Sciatic nerve (tissue), 2 donors: Measurements from ENCODE around the gene HPSE. TPM values are rescaled to one million over a fixed set of nuclear protein-coding genes. Genes with fewer than 3 reads are reported as not detected.

Experiments used
- ATAC-seq: fragments of 200-7000 bp; cut with Tn5 transposase; one replicate; pipeline ENCODE4 v1.9.1; 2020; ENCODE audit warnings: mild to moderate bottlenecking, moderate library complexity
- DNase-seq: peaks from one replicate; pipeline ENCODE4 v3.0.0-alpha.2; 2020; ENCODE audit warnings: low spot score
- intact Hi-C: fragments of 100-400 bp; cut with DNase I; formaldehyde crosslinking; loops from one replicate; pipeline ENCODE4 v1.14.2; 2022
- total RNA-seq: library from RNA; stranded (reverse); fragmentation: NEBNext Ultra II Directional; extraction: Animal tissue kit (Norgen Biotek cat#: 25700); gene quantifications from one replicate; pipeline ENCODE4 v1.2.1, GENCODE V29; 2021
- donor health status: DM: no; HTN: no; CAD: no.
- donor health status: DM: no; HTN: no; CAD: no.

HPSE gene
- 4.1 TPM for total RNA-seq

DNA sequence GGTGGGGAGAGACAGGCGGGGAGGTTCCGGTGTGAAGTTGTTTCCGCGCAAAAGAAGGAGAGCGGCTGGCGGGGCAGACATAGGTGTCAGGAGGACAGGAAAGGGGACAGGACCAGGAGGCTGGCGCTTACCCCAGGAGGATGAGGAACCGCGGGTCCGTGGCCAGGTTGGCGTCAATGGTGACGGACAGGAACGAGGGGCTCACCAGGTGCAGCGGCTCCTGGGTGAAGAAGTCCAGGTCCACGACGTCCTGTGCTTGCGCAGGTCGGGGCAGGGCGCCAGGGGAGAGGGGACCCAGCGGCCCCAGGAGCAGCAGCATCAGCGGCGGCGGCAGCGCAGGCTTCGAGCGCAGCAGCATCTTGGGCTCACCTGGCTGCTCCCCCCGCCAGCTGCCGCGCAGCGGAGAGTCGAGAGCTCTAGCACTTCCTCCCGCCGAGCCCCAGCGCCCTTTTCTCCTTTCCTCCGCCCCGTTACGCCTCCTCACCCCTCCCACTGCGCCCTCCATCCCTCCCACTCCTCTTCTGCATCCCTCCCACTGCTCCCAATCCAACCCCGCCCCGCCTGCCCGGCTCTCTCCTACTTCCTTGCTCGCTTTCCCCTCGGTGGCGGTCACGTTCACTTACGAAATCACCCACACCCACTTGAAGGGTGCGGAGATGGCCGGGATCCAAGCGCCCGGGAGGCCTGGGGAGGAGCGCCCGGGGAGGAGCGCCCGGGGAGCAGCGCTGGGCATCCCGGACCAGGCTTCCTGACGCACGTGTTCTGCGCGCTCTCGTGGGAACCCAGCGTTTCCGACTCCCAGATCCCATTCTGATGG is at the start of gene HPSE:
Gene HPSE, minus strand, starts transcription at position 424 of the 817 bp plus-strand sequence. Its CDS starts 66 bp downstream, at position 358.
- DNase-seq (peak; percentile 84), ATAC-seq (peak; percentile 93)
- intact Hi-C loops, result no loop called here

- DNase-seq (no peak), ATAC-seq (no peak)
- intact Hi-C loops, result no loop called here
These were observed 48.2 kb upstream of the HPSE start for GRCh38 chr4:83382850-83383249.

DNA sequence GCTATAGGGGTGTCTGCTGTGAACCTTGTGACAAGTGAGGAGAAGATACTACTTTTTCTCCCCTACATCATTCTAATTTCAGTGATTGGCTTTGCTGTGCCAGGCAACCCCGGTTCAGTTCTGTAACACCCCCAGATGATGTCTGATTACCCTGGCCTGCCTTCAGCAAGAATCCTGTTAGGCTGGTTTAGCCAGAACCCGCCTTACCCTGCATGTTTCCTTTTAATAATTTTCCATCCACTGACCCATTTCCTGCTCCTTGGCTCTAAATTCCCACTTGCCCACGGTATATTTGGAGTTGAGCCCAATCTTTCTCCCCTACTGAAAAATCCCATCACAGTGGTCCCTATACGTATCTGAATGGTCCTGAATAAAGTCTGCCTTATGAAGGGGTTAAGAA is 46.5 kb upstream of the HPSE start:
- ATAC-seq (no peak), DNase-seq (no peak)
- intact Hi-C loops, result no loop called here

DNA sequence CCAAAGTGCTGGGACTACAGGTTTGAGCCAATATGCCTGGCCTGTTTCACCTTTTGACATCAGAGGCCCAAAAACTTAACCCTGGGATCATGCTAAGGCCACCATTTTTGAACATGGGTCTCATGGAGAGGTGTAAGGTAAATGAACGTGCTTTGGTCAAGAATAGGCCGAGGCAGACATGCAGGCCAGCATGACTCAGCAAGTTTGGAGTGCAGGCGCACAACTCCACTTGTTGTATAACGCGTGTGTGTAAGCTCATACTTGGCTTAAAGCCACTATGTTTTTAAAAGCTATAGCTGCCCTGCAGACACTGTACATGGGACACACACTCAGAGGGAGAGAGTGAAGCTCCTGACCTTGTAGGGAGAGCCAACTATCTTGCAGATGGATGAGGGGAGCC is 43.8 kb upstream of the HPSE start:
- intact Hi-C loops, result no loop called here
- no peak for ATAC-seq

GRCh38 chr4:83372931-83373330 is 38.3 kb upstream of the HPSE start:
- DNase-seq, result no peak
- no peak for ATAC-seq
- intact Hi-C loops, result no loop called here

More for the DNA sequence above, 43.8 kb upstream of the HPSE start:
- DNase-seq, result no peak

DNA sequence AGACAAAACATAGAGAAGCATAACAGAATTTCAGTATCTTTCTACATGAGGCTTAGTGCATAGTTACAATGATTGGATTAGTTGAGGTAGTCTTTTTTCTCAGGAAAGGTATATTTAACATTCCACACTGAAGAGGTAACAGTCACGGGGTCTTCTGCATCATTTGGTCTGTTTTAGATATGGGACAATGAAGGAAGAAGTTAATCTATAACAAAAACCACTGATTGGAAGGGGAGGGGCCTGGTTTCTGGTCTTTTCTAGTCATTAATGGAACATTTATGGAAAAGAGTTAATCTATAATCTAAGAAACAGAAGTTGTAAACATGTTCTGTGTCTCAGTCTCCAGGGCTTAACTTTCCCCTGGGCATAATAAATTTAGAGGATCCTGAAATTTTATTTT is 37.3 kb upstream of the HPSE start:
- intact Hi-C loops, result no loop called here
- DNase-seq (no peak), ATAC-seq (no peak)

DNA sequence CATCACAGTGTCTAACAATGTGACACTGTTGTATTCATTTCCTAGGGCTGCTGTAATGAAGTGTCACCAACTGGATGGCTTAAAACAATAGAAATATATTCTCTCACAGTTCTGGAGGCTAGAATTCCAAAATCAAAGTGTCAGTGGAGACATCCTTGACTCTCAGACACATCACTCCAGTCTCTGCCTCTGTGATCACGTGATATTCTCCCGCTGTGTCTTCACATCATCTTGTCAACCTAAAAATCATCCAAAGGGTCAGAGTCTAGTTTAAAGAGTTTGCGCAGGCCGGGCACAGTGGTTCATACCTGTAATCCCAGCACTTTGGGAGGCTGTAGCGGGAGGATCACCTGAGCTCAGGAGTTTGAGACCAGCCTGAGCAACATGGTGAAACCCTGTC is 36.6 kb upstream of the HPSE start:
- DNase-seq, result no peak
- no peak for ATAC-seq
- intact Hi-C loops, result no loop called here

DNA sequence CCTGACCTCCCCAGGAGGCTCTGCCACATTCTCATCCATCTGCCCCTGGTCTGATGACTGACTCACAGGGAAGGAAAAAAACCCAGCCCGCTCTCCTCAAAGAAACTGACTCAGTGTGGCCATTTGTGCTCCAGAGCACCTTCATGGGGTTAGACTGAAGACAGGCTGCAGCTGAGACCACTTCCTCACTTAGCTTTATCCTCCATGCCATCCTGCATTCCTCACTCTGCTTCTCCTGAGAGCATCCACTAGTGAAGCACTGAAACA is 35.9 kb upstream of the HPSE start:
- ATAC-seq (peak; percentile 34), DNase-seq (no peak)
- intact Hi-C loops, result no loop called here

- ATAC-seq (peak; percentile 69), DNase-seq (no peak)
- intact Hi-C loops, result no loop called here
These were observed 35.4 kb upstream of the HPSE start for GRCh38 chr4:83369831-83370639.

- ATAC-seq (no peak), DNase-seq (no peak)
- intact Hi-C loops, result no loop called here
These were observed 29.7 kb upstream of the HPSE start for GRCh38 chr4:83364312-83364711.

DNA sequence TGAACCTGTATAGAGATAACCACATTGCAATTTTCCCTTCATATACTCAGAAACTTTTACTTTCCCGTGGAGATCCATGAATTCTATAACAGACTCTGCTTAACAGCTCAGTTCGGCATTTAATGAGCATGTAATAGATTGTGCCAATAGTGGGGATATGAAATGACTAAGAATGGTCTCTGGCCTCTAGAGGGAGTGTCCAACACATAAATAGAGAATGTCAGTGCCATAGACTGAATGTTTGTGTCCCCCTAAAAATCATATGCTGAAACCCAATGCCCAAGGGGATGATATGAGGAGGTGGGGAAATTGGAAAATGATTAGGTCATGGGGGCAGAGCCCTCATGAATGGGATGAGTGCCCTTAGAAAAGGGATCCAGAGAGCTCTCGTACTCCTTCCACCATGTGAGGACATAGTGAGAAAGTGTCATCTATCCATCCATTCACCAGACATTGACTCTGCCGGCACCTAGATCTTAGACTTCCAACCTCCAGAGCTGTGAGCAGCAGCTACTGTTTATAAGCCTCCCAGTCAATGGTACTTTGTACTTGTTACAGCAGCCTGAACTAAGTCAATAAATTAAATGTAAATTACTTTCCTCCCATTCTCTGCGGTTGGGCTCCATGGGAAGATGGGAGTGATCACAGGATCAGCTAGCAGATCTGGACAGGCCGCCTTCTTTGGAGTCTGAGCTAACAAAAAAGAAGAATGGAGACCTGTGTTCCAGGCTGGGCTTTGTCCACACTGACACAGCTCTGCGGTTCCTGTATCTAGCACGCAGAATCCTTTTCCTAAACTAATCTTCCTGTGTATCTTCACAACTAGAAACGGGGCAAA is 28.1 kb upstream of the HPSE start:
- no peak for DNase-seq
- ATAC-seq, result peak; percentile 41
- intact Hi-C loops, result no loop called here

DNA sequence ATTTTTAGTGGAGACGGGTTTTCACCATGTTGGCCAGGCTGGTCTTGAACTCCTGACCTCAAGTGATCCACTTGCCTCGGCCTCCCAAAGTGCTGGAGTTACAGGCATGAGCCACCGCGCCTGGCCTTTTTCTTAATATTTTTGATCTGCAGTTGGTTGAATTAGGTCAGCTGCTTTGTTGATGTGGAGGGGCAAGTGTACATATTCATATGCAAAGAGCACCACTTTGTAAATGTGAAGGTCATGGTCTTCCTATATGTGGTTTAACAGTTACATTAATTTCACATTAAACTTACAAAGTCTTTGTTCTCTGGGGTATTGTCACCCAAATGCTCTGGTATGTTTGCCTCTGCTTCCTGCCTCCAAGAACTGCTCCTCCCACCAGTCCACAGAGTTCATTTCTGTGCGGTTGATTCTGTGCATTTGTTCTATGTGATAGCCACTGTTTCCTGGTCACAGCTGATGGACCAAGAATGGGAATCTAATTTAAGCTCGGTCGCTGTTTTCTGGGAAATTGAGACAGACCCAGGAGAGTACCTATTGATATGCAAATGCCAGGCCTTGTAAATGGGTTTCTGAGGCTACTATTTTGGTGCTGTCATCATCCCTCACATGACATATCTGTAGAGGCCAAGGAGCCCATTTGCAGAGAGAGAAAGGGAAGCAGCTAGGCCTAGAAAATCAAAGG is 26.9 kb upstream of the HPSE start:
- intact Hi-C loops, result no loop called here
- no peak for DNase-seq
- ATAC-seq, result no peak

DNA sequence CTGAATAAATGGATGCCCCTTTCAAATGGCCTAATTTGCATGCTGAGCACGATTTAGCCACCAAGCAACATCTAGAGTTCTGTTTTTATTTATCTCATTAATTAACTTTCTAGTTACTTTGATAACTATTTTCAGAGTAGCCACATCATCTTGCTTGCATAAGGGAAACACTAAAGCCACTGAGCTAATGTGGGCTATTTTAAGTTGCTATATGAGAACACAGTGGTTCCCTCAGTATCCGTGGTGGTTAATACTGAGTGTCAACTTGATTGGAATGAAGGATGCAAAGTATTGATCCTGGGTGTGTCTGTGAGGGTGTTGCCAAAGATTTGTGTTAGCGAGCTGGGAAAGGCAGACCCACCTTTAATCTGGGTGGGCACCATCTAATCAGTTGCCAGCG is 25.4 kb upstream of the HPSE start:
- ATAC-seq, result no peak
- intact Hi-C loops, result no loop called here
- no peak for DNase-seq

GRCh38 chr4:83358410-83358809 is 23.8 kb upstream of the HPSE start:
- DNase-seq (no peak), ATAC-seq (no peak)
- intact Hi-C loops, result no loop called here

DNA sequence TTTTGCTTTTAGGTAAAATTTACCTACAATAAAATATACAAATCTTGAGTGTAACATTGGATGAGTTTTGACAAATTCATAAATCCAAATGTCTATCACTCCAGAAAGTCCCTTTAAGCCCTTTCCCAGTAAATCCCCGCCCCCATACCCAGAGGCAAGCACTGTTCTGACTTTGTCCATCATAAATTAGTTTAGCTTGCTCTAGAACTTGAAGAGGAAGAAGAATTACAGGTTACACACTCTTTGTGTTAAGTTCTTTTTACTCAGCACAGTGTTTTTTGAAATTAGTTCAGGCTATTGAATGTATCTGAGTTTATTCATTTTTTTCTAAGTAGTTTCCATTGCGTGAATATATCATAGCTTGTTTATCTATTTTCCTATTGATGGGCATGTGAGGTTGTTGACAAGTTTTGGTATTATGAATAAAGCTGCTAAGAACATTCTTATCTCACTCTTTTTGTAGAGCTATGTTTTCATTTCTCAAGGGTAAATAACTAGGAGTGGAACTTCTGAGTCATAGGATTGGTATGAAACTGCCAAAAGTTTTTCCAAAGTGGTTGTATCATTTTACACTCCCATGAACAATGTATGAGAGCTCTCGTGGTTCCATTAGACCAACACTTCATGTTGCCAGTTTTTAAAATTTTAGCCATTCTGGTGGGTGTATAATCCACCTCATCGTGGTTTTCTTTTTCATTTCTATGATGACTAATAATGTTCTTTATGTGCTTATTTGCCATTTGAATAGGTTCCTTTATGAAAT is 22.4 kb upstream of the HPSE start:
- intact Hi-C loops, result no loop called here
- ATAC-seq, result peak; percentile 72
- no peak for DNase-seq

- intact Hi-C loops, result no loop called here
- ATAC-seq (no peak), DNase-seq (no peak)
These were observed 18.9 kb upstream of the HPSE start for GRCh38 chr4:83353516-83353915.

DNA sequence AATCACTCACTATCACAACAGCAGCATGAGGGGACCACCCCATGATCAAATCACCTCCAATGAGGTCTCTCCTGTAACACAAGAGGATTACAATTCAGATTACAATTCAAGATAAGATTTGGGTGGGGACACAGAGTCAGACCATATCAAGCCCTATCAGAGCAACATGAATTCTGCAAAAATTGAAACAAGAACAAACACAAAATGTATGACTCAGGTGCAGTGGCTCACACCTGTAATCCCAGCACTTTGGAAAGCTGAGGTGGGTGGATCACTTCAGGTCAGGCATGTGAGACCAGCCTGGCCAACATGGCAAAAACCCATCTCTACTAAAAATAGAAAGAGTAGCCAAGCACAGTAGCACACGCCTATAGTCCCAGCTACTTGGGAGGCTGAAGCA is 13.4 kb upstream of the HPSE start:
- ATAC-seq, result no peak
- DNase-seq, result no peak
- intact Hi-C loops, result no loop called here

DNA sequence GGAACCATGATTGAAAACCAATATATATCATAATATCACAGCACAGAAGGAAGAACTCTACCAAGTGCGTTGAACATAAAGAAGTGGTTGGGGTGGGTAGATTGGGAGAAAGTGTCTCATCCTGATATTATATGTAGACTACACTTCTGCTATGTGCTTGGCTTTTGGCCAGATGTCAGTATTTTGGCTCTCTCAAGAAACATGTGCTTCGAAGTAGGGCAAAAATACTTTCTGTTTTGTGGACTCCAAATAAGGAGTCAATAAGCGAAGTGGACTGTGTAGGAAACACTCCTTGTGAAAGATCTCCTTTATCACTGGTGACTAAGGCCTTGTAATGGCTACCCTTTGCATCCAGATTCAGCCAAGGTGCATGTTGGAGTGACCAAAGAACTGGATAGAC is 7.8 kb upstream of the HPSE start:
- DNase-seq, result no peak
- no peak for ATAC-seq
- intact Hi-C loops, result no loop called here
